GM18951 (cell line): Measurements from ENCODE around the gene TNNI3.
"Not testable (repeated sequence)": the region's sequence is repeated elsewhere in the genome, so short reads cannot be mapped to it uniquely, and the experiment has no call there.

ENCODE experiments used
- POLR2A ChIP-seq: IDR thresholded peaks from 4 replicates; pipeline ENCODE4 v1.6.1; 2011; ENCODE audit warnings: mild to moderate bottlenecking; ENCODE audit not compliant: insufficient read length, insufficient read depth; ENCODE audit errors: extremely low read depth
- in situ Hi-C: fragments of 300-500 bp; cut with MboI; formaldehyde crosslinking; loops from one replicate; pipeline ENCODE4 v1.12.0; 2022; ENCODE audit warnings: low sequenced_read_pairs, mixed read lengths, inconsistent platforms; ENCODE audit not compliant: unreplicated experiment

Gene TNNI3

GRCh38 chr19:55109527-55110291, 47.8 kb downstream of the TNNI3 start:
- no peak for TF ChIP-seq POLR2A
- in situ Hi-C loops = no loop called here

DNA sequence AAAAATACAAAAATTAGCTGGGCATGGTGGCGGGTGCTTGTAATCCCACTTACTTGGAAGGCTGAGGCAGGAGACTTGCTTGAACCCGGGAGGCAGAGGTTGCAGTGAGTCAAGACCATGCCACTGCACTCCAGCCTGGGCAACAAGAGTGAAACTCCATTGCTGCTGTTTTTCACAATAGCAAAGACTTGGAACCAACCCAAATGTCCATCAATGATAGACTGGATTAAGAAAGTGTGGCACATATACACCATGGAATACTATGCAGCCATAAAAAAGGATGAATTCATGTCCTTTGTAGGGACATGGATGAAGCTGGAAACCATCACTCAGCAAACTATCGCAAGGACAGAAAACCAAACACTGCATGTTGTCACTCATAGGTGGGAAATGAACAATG, 50.3 kb downstream of the TNNI3 start:
- in situ Hi-C loops = not testable (repeated sequence)

DNA sequence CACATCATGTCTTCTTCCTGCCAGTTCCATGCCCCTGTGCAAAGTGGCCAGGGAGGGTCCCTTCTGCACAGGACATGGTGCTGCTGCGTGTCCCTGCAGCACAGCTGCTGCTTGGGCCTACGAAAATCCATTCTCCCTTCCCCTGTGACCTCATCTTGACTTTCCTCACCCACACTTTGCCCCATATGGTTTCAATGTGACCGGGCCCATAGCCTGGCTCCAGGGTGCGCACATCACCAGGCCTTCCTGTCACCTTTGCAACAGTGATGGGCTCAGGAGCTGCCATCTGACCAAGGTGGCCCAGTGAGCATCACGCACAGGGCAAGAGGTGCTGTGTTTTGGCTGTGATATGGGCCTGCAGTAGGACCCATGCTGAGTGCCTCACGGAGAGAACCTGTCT, 50.9 kb downstream of the TNNI3 start:
- in situ Hi-C loops = no loop called here
- no peak for TF ChIP-seq POLR2A

DNA sequence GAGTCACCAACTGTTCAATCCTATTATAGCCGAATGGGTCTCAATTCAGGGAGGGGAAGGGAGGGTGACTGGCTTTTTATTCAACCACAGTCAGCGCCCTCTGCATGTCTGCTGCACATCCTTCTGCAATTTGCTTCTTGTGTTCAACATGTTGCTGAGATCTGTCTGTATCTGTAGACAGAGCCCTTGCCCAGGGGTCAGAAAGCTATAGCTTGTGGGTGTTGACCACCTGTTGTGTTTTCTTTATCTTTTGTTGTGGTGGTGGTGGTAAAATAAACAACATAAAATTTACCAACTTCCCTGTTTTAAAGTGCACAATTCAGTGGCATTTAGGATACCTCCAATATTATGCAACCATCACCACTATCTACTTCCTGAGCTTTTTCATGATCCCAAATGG, 52.3 kb downstream of the TNNI3 start:
- in situ Hi-C loops = no loop called here
- no peak for TF ChIP-seq POLR2A

GRCh38 chr19:55103190-55103589, 54.3 kb downstream of the TNNI3 start:
- TF ChIP-seq POLR2A = no peak
- in situ Hi-C loops = no loop called here
